Nephron progenitor cell (in vitro differentiated cells): Measurements from ENCODE around the gene RBMS3.

Experiments used
- DNase-seq: peaks from one replicate; pipeline ENCODE4 v3.0.0; 2021
- H3K27ac Mint-ChIP-seq: 2 replicates; pipeline ENCODE4 v1.8.0; 2021; ENCODE audit warnings: mild to moderate bottlenecking, moderate library complexity, mixed read lengths
- H3K27me3 Mint-ChIP-seq: 2 replicates; pipeline ENCODE4 v1.8.0; 2021; ENCODE audit warnings: mild to moderate bottlenecking, low read depth, mixed read lengths; ENCODE audit not compliant: poor library complexity
- H3K36me3 Mint-ChIP-seq: 2 replicates; pipeline ENCODE4 v1.8.0; 2021; ENCODE audit warnings: low read depth, mixed read lengths
- H3K4me1 Mint-ChIP-seq: 2 replicates; pipeline ENCODE4 v1.8.0; 2021; ENCODE audit warnings: mixed read lengths
- H3K4me3 Mint-ChIP-seq: 2 replicates; pipeline ENCODE4 v1.8.0; 2021; ENCODE audit warnings: mild to moderate bottlenecking, moderate library complexity, mixed read lengths
- H3K9me3 Mint-ChIP-seq: 2 replicates; pipeline ENCODE4 v1.8.0; 2021; ENCODE audit warnings: mild to moderate bottlenecking, moderate library complexity, mixed read lengths
- CTCF ChIP-seq: fragments of 200-600 bp; sonication (generic); IDR thresholded peaks from 2 replicates; pipeline ENCODE4 v1.5.0; 2021; ENCODE audit warnings: antibody characterized with exemption

Gene RBMS3

DNA sequence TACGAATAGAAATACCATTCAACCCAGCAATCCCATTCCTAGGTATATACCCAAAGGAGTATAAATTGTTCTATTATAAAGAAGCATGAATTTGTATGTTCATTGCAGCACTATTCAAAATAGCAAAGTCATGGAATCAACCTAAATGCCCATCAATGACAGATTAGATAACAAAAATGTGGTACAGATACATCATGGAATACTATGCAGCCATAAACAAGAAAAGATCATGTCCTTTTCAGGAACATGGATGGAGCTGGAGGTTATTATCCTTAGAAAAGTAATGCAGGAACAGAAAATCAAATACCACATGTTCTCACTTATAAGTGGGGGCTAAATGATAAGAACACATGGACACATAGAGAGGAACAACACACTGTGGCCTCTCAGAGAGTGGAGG is 571.9 kb downstream of the RBMS3 start:
- DNase-seq: no peak
- no peak for TF ChIP-seq CTCF
- no peaks in the 10 kb centered on the region for H3K4me1 Mint-ChIP-seq
- H3K27me3 Mint-ChIP-seq: no peaks in the 10 kb centered on the region
- no peak overlapping the region for H3K4me3 Mint-ChIP-seq
- H3K36me3 Mint-ChIP-seq: peaks cover 13% of the 10 kb centered on the region
- H3K9me3 Mint-ChIP-seq: peaks cover 18% of the 10 kb centered on the region
- H3K27ac Mint-ChIP-seq: no peak overlapping the region

- Mint-ChIP-seq H3K4me1 (no peaks in the 10 kb centered on the region), H3K27ac (no peak overlapping the region), H3K4me3 (no peak overlapping the region), H3K27me3 (no peaks in the 10 kb centered on the region), H3K9me3 (peaks cover 18% of the 10 kb centered on the region), H3K36me3 (peaks cover 13% of the 10 kb centered on the region)
- no peak for TF ChIP-seq CTCF
- no peak for DNase-seq
Observed at GRCh38 chr3:29853841-29854397, 573.0 kb downstream of the RBMS3 start.

GRCh38 chr3:29854821-29855220 is 574.0 kb downstream of the RBMS3 start:
- peak overlapping the region; percentile 14 for H3K27ac Mint-ChIP-seq
- no peak for TF ChIP-seq CTCF
- H3K27me3 Mint-ChIP-seq: no peaks in the 10 kb centered on the region
- peaks cover 18% of the 10 kb centered on the region for H3K9me3 Mint-ChIP-seq
- H3K4me3 Mint-ChIP-seq: no peak overlapping the region
- H3K4me1 Mint-ChIP-seq: no peaks in the 10 kb centered on the region
- no peak for DNase-seq
- H3K36me3 Mint-ChIP-seq: peaks cover 13% of the 10 kb centered on the region

GRCh38 chr3:29859726-29860270 is 578.9 kb downstream of the RBMS3 start:
- DNase-seq: no peak
- TF ChIP-seq CTCF: no peak
- H3K4me3 Mint-ChIP-seq: no peak overlapping the region
- H3K36me3 Mint-ChIP-seq: no peaks in the 10 kb centered on the region
- H3K27me3 Mint-ChIP-seq: no peaks in the 10 kb centered on the region
- no peaks in the 10 kb centered on the region for H3K4me1 Mint-ChIP-seq
- no peaks in the 10 kb centered on the region for H3K9me3 Mint-ChIP-seq
- H3K27ac Mint-ChIP-seq: no peak overlapping the region

DNA sequence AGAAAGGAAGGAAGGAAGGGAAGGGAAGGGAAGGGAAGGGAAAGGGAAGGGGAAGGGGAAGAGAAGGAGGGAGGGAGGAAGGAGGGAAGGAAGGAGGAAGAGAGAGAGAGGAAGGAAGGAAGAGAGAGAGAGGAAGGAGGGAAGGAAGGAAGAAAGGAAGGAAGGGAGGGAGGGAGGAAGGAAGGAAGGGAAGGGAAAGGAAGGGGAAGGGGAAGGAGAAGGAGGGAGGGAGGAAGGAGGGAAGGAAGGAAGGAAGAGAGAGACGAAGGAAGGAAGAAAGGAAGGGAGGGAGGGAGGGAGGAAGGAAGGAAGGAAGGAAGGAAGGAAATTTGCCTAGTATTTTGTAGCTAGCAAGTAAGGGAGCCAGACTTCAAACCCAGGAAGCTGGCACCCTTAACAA is 583.9 kb downstream of the RBMS3 start:
- no peak overlapping the region for H3K27ac Mint-ChIP-seq
- no peaks in the 10 kb centered on the region for H3K4me1 Mint-ChIP-seq
- no peak for TF ChIP-seq CTCF
- H3K27me3 Mint-ChIP-seq: no peaks in the 10 kb centered on the region
- DNase-seq: no peak
- H3K4me3 Mint-ChIP-seq: no peak overlapping the region
- H3K9me3 Mint-ChIP-seq: no peaks in the 10 kb centered on the region
- H3K36me3 Mint-ChIP-seq: no peaks in the 10 kb centered on the region

DNA sequence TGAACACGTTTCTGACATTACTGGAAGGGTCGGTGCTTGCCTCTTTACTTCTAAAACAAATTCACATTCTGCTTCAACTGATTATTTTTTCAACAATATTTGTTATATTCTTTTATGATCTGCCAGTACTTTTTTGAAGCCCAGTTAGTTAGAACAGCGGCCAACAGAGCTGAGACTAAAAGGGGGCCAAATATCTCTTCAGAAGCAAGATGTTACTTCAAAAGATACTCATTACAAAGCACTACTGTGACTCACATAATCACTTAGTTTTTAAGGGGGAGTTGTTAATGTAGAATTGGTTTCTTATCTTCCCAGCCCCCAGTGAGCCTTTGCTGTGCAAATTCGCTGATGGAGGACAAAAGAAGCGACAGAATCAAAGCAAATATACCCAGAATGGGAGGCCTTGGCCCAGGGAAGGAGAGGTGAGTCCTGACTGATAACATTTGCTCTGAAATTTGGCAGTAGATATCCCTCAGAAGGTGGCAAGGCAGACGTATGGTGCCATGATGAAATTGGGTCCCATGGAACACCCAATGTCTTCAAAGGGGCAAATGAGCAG is 587.8 kb downstream of the RBMS3 start:
- Mint-ChIP-seq H3K4me1 (no peaks in the 10 kb centered on the region), H3K27me3 (no peaks in the 10 kb centered on the region), H3K27ac (no peak overlapping the region), H3K9me3 (peaks cover 10% of the 10 kb centered on the region), H3K36me3 (no peaks in the 10 kb centered on the region), H3K4me3 (no peak overlapping the region)
- DNase-seq: no peak
- no peak for TF ChIP-seq CTCF
